ENCODE measurements around the gene STX1A. TPM values are rescaled to one million over a fixed set of nuclear protein-coding genes. Genes with fewer than 3 reads are reported as not detected.
"Not testable (repeated sequence)": the region's sequence is repeated elsewhere in the genome, so short reads cannot be mapped to it uniquely, and the experiment has no call there.

STX1A gene
- total and polyA plus RNA-seq, 2 experiments from 2014 or later = 10.9 to 12.0 TPM

GRCh38 chr7:73716318-73716890 is 3.1 kb downstream of the STX1A start:
- Histone ChIP-seq H4K20me1 (ENCODE audit: insufficient read depth) (peaks cover 8% of the 10 kb centered on the region; the same call in 1 of the 2 replicates), H3K4me3 (peak overlapping the region; percentile 20; the same call in 1 of the 2 replicates), H3K4me1 (ENCODE audit: insufficient read depth) (peaks cover 28% of the 10 kb centered on the region), H3K27me3 (replicated peaks; ENCODE audit: insufficient read depth) (no peaks in the 10 kb centered on the region), H3K36me3 (ENCODE audit: low read depth) (no peaks in the 10 kb centered on the region), H3K9ac (peak overlapping the region; percentile 94), H3K9me2 (ENCODE audit: insufficient read depth) (no peaks in the 10 kb centered on the region), H3K9me3 (ENCODE audit: low read depth) (no peaks in the 10 kb centered on the region), H3K79me2 (ENCODE audit: insufficient read depth) (peaks cover 70% of the 10 kb centered on the region), H2AFZ (no peak overlapping the region), H3K27ac (peak overlapping the region; percentile 91), H3F3A (ENCODE audit: insufficient read depth) (peaks cover 21% of the 10 kb centered on the region), H3K4me2 (ENCODE audit: unreplicated experiment) (peak overlapping the region; percentile 29)
- in situ Hi-C loops (cut with MboI) = no loop called here
- 77 to 78% methylated on average over 4 of the region's 4 CpGs for WGBS, 2 experiments (ENCODE audit: low coverage in 1 of 2, low lambda C conversion rate in 2 of 2, missing lambda C conversion rate in 2 of 2)
- TF ChIP-seq EZH2 (IDR thresholded peaks at IDR 0.05; ENCODE audit: insufficient read depth, poor library complexity, severe bottlenecking) (no peak), EZH2phosphoT487 (IDR thresholded peaks at IDR 0.05; ENCODE audit: insufficient read depth, low read depth) (no peak)
- DNase-seq = no peak

GRCh38 chr7:73715648-73716317 is 3.7 kb downstream of the STX1A start:
- Histone ChIP-seq H3K27me3 (replicated peaks; ENCODE audit: insufficient read depth) (no peaks in the 10 kb centered on the region), H3K4me2 (ENCODE audit: unreplicated experiment) (peak overlapping the region; percentile 39), H3K4me1 (ENCODE audit: insufficient read depth) (peaks cover 28% of the 10 kb centered on the region), H3K9ac (peak overlapping the region; percentile 94), H3K79me2 (ENCODE audit: insufficient read depth) (peaks cover 77% of the 10 kb centered on the region), H3K36me3 (ENCODE audit: low read depth) (no peaks in the 10 kb centered on the region), H3K9me2 (ENCODE audit: insufficient read depth) (no peaks in the 10 kb centered on the region), H2AFZ (no peak overlapping the region), H3K4me3 (peak overlapping the region; percentile 21; the same call in 1 of the 2 replicates), H3K9me3 (ENCODE audit: low read depth) (no peaks in the 10 kb centered on the region), H3F3A (ENCODE audit: insufficient read depth) (peaks cover 21% of the 10 kb centered on the region), H3K27ac (peak overlapping the region; percentile 91), H4K20me1 (ENCODE audit: insufficient read depth) (peaks cover 13% of the 10 kb centered on the region)
- WGBS, 2 experiments (ENCODE audit: low coverage in 1 of 2, low lambda C conversion rate in 2 of 2, missing lambda C conversion rate in 2 of 2) = 41 to 44% methylated on average over 16 of the region's 16 CpGs
- in situ Hi-C loops (cut with MboI) = no loop called here
- TF ChIP-seq EZH2phosphoT487 (IDR thresholded peaks at IDR 0.05; ENCODE audit: insufficient read depth, low read depth) (no peak), EZH2 (IDR thresholded peaks at IDR 0.05; ENCODE audit: insufficient read depth, poor library complexity, severe bottlenecking) (no peak)
- DNase-seq = peak; percentile 99

GRCh38 chr7:73713319-73713718 is 6.2 kb downstream of the STX1A start:
- H3K9ac ChIP-seq; DNase-seq; H3K9me3 ChIP-seq (ENCODE audit: low read depth); H3K27ac ChIP-seq; in situ Hi-C loops (cut with MboI); H3K9me2 ChIP-seq (ENCODE audit: insufficient read depth); H3K4me3 ChIP-seq; H3K36me3 ChIP-seq (ENCODE audit: low read depth); H3K27me3 ChIP-seq (replicated peaks; ENCODE audit: insufficient read depth); H2AFZ ChIP-seq; H3K4me2 ChIP-seq (ENCODE audit: unreplicated experiment): not testable (repeated sequence)
- WGBS, 2 experiments (ENCODE audit: low coverage in 1 of 2, low lambda C conversion rate in 2 of 2, missing lambda C conversion rate in 2 of 2) = 98 to 100% methylated on average over 6 of the region's 6 CpGs
- peaks cover 21% of the 10 kb centered on the region for H3F3A ChIP-seq (ENCODE audit: insufficient read depth)
- peaks cover 28% of the 10 kb centered on the region for H3K4me1 ChIP-seq (ENCODE audit: insufficient read depth)
- H3K79me2 ChIP-seq (ENCODE audit: insufficient read depth) = peaks cover 91% of the 10 kb centered on the region
- H4K20me1 ChIP-seq (ENCODE audit: insufficient read depth) = peaks cover 13% of the 10 kb centered on the region

GRCh38 chr7:73712773-73713172 is 6.7 kb downstream of the STX1A start:
- Histone ChIP-seq H3K79me2 (ENCODE audit: insufficient read depth) (peaks cover 94% of the 10 kb centered on the region), H3F3A (ENCODE audit: insufficient read depth) (peaks cover 21% of the 10 kb centered on the region), H3K9me3 (ENCODE audit: low read depth) (no peaks in the 10 kb centered on the region), H3K9ac (no peak overlapping the region), H3K4me1 (ENCODE audit: insufficient read depth) (peaks cover 27% of the 10 kb centered on the region), H3K27me3 (replicated peaks; ENCODE audit: insufficient read depth) (no peaks in the 10 kb centered on the region), H3K27ac (no peak overlapping the region), H2AFZ (no peak overlapping the region), H3K9me2 (ENCODE audit: insufficient read depth) (no peaks in the 10 kb centered on the region), H3K4me2 (ENCODE audit: unreplicated experiment) (no peak overlapping the region), H3K36me3 (ENCODE audit: low read depth) (no peaks in the 10 kb centered on the region), H4K20me1 (ENCODE audit: insufficient read depth) (peaks cover 13% of the 10 kb centered on the region), H3K4me3 (no peak overlapping the region)
- DNase-seq = no peak
- in situ Hi-C loops (cut with MboI) = no loop called here
- TF ChIP-seq EZH2phosphoT487 (IDR thresholded peaks at IDR 0.05; ENCODE audit: insufficient read depth, low read depth) (no peak), EZH2 (IDR thresholded peaks at IDR 0.05; ENCODE audit: insufficient read depth, poor library complexity, severe bottlenecking) (no peak)
- 88 to 100% methylated on average over 1 of the region's 1 CpG for WGBS, 2 experiments (ENCODE audit: low coverage in 1 of 2, low lambda C conversion rate in 2 of 2, missing lambda C conversion rate in 2 of 2)
